GM12878 (cell line): Measurements from ENCODE around the gene PHYH. TPM values are rescaled to one million over a fixed set of nuclear protein-coding genes. Genes with fewer than 3 reads are reported as not detected.

Experiments used
- ATAC-seq: fragments of 200-7000 bp; cut with Tn5 transposase; 3 replicates; pipeline ENCODE4 v1.9.1; 2020; ENCODE audit warnings: mild to moderate bottlenecking, moderate library complexity
- BruUV-seq: library from RNA; stranded (reverse); fragments of 400-500 nt; replicated peaks from 2 replicates; lab custom pipeline; 2021; lab: Mats Ljungman, UMichigan
- CTCF ChIA-PET: fragments of 300-600 bp; sonication (Branson Sonifier 250); formaldehyde crosslinking; extraction: SDS; loops from one replicate; lab custom pipeline; 2021; ENCODE audit warnings: inconsistent platforms; lab: Yijun Ruan, JAX
- POLR2A ChIA-PET: fragments of 350-600 bp; formaldehyde crosslinking; extraction: SDS; loops from one replicate; lab custom pipeline; 2021; ENCODE audit warnings: inconsistent platforms; lab: Charles Lee
- RAD21 ChIA-PET: fragments of 300-600 bp; sonication (Branson Sonifier 250); formaldehyde crosslinking; loops from one replicate; lab custom pipeline; 2023; ENCODE audit warnings: antibody characterized with exemption; ENCODE audit not compliant: unreplicated experiment; lab: Charles Lee
- SMC1A ChIA-PET: fragments of 300-600 bp; sonication (Branson Sonifier 250); formaldehyde crosslinking; loops from one replicate; lab custom pipeline; 2023; ENCODE audit not compliant: unreplicated experiment, uncharacterized antibody; lab: Charles Lee
- DNase-seq: peaks from one replicate; pipeline ENCODE4 v3.0.0-alpha.2; 2011; ENCODE audit warnings: low read depth, low spot score
- FAIRE-seq: peaks from 3 replicates; lab custom pipeline; 2011; peaks lifted over from hg19 to GRCh38; lab: Jason Lieb, UNC
- H2AFZ ChIP-seq: 2 replicates; pipeline ENCODE4 v1.6.0; 2011; ENCODE audit warnings: low read depth, low read length, control low read depth; ENCODE audit not compliant: control insufficient read depth
- H3K27ac ChIP-seq: 2 replicates; pipeline ENCODE4 v1.5.1; 2011; ENCODE audit warnings: control low read depth; ENCODE audit not compliant: control insufficient read depth, insufficient read depth
- H3K27me3 ChIP-seq, 2 experiments: replicated peaks in 1 of 2; 2 replicates each; pipeline versions ENCODE4 v1.6.0 to v1.6.1; 2011; ENCODE audit warnings: low read length in 1 of 2; ENCODE audit not compliant: control insufficient read depth in 2 of 2, insufficient read depth in 2 of 2
- H3K36me3 ChIP-seq, 2 experiments: 2 replicates each; pipeline ENCODE4 v1.5.1; 2011; ENCODE audit warnings: low read length in 1 of 2; ENCODE audit not compliant: control insufficient read depth in 2 of 2, insufficient read depth in 2 of 2
- H3K4me1 ChIP-seq: 2 replicates; pipeline ENCODE4 v1.6.1; 2011; ENCODE audit warnings: mild to moderate bottlenecking, low read length, moderate library complexity, mixed read lengths; ENCODE audit not compliant: control insufficient read depth, insufficient read depth
- H3K4me2 ChIP-seq: 2 replicates; pipeline ENCODE4 v1.6.0; 2011; ENCODE audit warnings: control low read depth; ENCODE audit not compliant: control insufficient read depth, insufficient read depth
- H3K4me3 ChIP-seq: fragments of 200-600 bp; sonication (generic); 2 replicates; pipeline ENCODE4 v1.5.1; 2016
- H3K79me2 ChIP-seq: 2 replicates; pipeline ENCODE4 v1.6.0; 2011; ENCODE audit warnings: low read length; ENCODE audit not compliant: control insufficient read depth, insufficient read depth
- H3K9ac ChIP-seq: 2 replicates; pipeline ENCODE4 v1.8.0; 2011; ENCODE audit warnings: low read length, control low read depth, mixed read lengths; ENCODE audit not compliant: control insufficient read depth, insufficient read depth
- H3K9me3 ChIP-seq: replicated peaks from 3 replicates; pipeline ENCODE4 v1.5.1; 2011; ENCODE audit warnings: mild to moderate bottlenecking, low read length; ENCODE audit not compliant: control insufficient read depth, insufficient read depth
- H4K20me1 ChIP-seq: 2 replicates; pipeline ENCODE4 v1.6.0; 2011; ENCODE audit not compliant: control insufficient read depth, insufficient read depth
- ASH2L ChIP-seq: fragments of 300-600, 200-600 bp; sonication (generic); IDR thresholded peaks from 2 replicates; pipeline ENCODE4 v1.6.1; 2017; ENCODE audit warnings: low read depth, mild to moderate bottlenecking, borderline replicate concordance
- BACH1 ChIP-seq: fragments of 450-650 bp; IDR thresholded peaks from 2 replicates; pipeline ENCODE4 v1.6.1; 2017; ENCODE audit warnings: mild to moderate bottlenecking, borderline replicate concordance
- BCL11A ChIP-seq: IDR thresholded peaks from 2 replicates; pipeline ENCODE4 v1.6.1; 2011; ENCODE audit warnings: low read depth, low read length
- EP300 ChIP-seq, 2 experiments: fragments of 150-350 bp in 1 of 2; IDR thresholded peaks; 2 replicates each; pipeline ENCODE4 v1.6.1; 2011 to 2012; ENCODE audit warnings: low read depth in 2 of 2, low read length in 2 of 2, borderline replicate concordance in 1 of 2, improper control_type of control experiment in 1 of 2, inconsistent platforms in 1 of 2; ENCODE audit not compliant: control insufficient read depth in 1 of 2
- HDGF ChIP-seq: fragments of 450-650 bp; IDR thresholded peaks from 2 replicates; pipeline ENCODE4 v1.6.1; 2016; ENCODE audit warnings: antibody characterized with exemption
- MEF2A ChIP-seq: IDR thresholded peaks from 2 replicates; pipeline ENCODE4 v1.6.1; 2011; ENCODE audit warnings: low read depth, mild to moderate bottlenecking, low read length, moderate library complexity; ENCODE audit not compliant: insufficient read depth
- NBN ChIP-seq: fragments of 450-650 bp; IDR thresholded peaks from 2 replicates; pipeline ENCODE4 v1.6.1; 2016
- POU2F2 ChIP-seq: IDR thresholded peaks from 3 replicates; pipeline ENCODE4 v1.6.1; 2011; ENCODE audit warnings: low read depth, mild to moderate bottlenecking, low read length, borderline replicate concordance
- TCF7 ChIP-seq: IDR thresholded peaks from 2 replicates; pipeline ENCODE4 v1.6.1; 2014; ENCODE audit warnings: antibody characterized with exemption, borderline replicate concordance
- ZNF384 ChIP-seq: IDR thresholded peaks from 2 replicates; pipeline ENCODE4 v1.6.1; 2012; ENCODE audit warnings: low read depth, mild to moderate bottlenecking, low read length, improper control_type of control experiment, borderline replicate concordance
- in situ Hi-C: fragments of 300-500 bp; cut with MboI; formaldehyde crosslinking; loops from 9 replicates; pipeline ENCODE4 v1.14.3; 2018; ENCODE audit warnings: mixed read lengths
- intact Hi-C: fragments of 100-400 bp; cut with micrococcal nuclease; formaldehyde crosslinking; loops from one replicate; pipeline ENCODE4 v1.14.2; 2022; ENCODE audit not compliant: unreplicated experiment
- polyA plus RNA-seq, 11 experiments: library from polyadenylated mRNA; depleted of rRNA in 4 of 11; unstranded in 6 of 11; stranded (reverse) in 5 of 11; fragments of >200 nt; fragmentation: Nextera tagmentation in 4 of 11; fragmentation: Illumina TruSeq in 1 of 11; extraction: Ambion mirVana in 4 of 11; extraction: Trizol in 1 of 11; gene quantifications; 1 replicate in 1 of 11; 2 replicates in 10 of 11; pipeline versions ENCODE4 v1.2.1 to v1.2.3, GENCODE V29; 2011 to 2016; ENCODE audit warnings: inconsistent platforms in 2 of 11, missing spikeins in 2 of 11, low read depth in 1 of 11
- total RNA-seq, 4 experiments: library from RNA; depleted of rRNA in 3 of 4; stranded (reverse); fragments of >200 nt in 3 of 4; fragmentation: Illumina TruSeq in 1 of 4; extraction: Trizol in 1 of 4; gene quantifications; 2 replicates each; pipeline versions ENCODE4 v1.2.1 to v1.2.3, GENCODE V29; 2013 to 2021
- TF ChIP-seq, protein P1 (sequence below): fragments of 450-650 bp; IDR thresholded peaks from 2 replicates; pipeline ENCODE4 v1.6.1; 2017; ENCODE audit warnings: mild to moderate bottlenecking, moderate library complexity
- TF ChIP-seq, protein P2 (sequence below): fragments of 450-650 bp; IDR thresholded peaks from 2 replicates; pipeline ENCODE4 v1.6.1; 2017; ENCODE audit warnings: low read depth, mild to moderate bottlenecking, moderate library complexity
- TF ChIP-seq, protein P3 (sequence below): fragments of 450-650 bp; IDR thresholded peaks from 2 replicates; pipeline ENCODE4 v1.6.1; 2016; ENCODE audit warnings: mild to moderate bottlenecking

PHYH gene
- total and polyA plus RNA-seq, 10 of the 15 experiments (the other 5 are each of a cell fraction or from before 2014, with no cell fraction given) = 3.2 to 10.3 (median 5.0) TPM

DNA sequence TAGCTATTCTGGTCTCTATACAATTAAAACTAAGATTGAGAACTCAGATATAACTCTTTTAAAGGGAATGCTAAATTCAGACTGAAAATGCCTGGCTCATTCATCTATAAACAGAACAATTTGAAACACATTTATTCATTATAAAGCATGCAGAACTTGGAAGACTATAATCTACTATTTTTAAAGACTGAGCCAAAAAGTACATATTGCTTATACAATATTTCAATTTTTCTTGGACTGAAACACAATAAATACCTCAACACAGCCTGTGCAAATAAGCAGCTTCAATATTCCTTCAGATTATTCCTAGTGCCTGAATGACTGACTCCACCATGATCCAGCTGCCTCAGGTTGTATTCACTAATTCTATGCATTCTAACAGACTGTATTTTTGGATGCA lies 15.5 kb upstream of the PHYH start:
- Histone ChIP-seq H3K4me2 (no peak overlapping the region), H3K9me3 (no peaks in the 10 kb centered on the region), H3K9ac (no peak overlapping the region), H3K4me1 (no peaks in the 10 kb centered on the region), H2AFZ (no peak overlapping the region), H3K27ac (no peak overlapping the region), H3K79me2 (no peaks in the 10 kb centered on the region), H3K4me3 (no peak overlapping the region), H3K36me3 (peaks cover 0 to 5% of the 10 kb centered on the region in 2 experiments; a peak in 1 of 4 replicates), H4K20me1 (no peaks in the 10 kb centered on the region), H3K27me3 (no peaks in the 10 kb centered on the region)
- no TSS peak for BruUV-seq
- intact Hi-C loops = no loop called here
- no peak for TF ChIP-seq TCF7
- no peak for TF ChIP-seq HDGF
- no peak for TF ChIP-seq MEF2A
- TF ChIP-seq, protein P1, sequence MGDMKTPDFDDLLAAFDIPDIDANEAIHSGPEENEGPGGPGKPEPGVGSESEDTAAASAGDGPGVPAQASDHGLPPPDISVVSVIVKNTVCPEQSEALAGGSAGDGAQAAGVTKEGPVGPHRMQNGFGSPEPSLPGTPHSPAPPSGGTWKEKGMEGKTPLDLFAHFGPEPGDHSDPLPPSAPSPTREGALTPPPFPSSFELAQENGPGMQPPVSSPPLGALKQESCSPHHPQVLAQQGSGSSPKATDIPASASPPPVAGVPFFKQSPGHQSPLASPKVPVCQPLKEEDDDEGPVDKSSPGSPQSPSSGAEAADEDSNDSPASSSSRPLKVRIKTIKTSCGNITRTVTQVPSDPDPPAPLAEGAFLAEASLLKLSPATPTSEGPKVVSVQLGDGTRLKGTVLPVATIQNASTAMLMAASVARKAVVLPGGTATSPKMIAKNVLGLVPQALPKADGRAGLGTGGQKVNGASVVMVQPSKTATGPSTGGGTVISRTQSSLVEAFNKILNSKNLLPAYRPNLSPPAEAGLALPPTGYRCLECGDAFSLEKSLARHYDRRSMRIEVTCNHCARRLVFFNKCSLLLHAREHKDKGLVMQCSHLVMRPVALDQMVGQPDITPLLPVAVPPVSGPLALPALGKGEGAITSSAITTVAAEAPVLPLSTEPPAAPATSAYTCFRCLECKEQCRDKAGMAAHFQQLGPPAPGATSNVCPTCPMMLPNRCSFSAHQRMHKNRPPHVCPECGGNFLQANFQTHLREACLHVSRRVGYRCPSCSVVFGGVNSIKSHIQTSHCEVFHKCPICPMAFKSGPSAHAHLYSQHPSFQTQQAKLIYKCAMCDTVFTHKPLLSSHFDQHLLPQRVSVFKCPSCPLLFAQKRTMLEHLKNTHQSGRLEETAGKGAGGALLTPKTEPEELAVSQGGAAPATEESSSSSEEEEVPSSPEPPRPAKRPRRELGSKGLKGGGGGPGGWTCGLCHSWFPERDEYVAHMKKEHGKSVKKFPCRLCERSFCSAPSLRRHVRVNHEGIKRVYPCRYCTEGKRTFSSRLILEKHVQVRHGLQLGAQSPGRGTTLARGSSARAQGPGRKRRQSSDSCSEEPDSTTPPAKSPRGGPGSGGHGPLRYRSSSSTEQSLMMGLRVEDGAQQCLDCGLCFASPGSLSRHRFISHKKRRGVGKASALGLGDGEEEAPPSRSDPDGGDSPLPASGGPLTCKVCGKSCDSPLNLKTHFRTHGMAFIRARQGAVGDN = no peak
- TF ChIP-seq ZNF384 = no peak
- TF ChIP-seq BCL11A = no peak
- TF ChIP-seq POU2F2 = no peak
- no peak for TF ChIP-seq ASH2L
- no peak for TF ChIP-seq EP300 (IDR thresholded peaks at IDR 0.05; ENCODE audit: borderline replicate concordance in 1 of 2, control insufficient read depth in 1 of 2, low read depth in 2 of 2, low read length in 2 of 2)
- no peak for TF ChIP-seq BACH1
- TF ChIP-seq, protein P2, sequence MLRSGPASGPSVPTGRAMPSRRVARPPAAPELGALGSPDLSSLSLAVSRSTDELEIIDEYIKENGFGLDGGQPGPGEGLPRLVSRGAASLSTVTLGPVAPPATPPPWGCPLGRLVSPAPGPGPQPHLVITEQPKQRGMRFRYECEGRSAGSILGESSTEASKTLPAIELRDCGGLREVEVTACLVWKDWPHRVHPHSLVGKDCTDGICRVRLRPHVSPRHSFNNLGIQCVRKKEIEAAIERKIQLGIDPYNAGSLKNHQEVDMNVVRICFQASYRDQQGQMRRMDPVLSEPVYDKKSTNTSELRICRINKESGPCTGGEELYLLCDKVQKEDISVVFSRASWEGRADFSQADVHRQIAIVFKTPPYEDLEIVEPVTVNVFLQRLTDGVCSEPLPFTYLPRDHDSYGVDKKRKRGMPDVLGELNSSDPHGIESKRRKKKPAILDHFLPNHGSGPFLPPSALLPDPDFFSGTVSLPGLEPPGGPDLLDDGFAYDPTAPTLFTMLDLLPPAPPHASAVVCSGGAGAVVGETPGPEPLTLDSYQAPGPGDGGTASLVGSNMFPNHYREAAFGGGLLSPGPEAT = no peak
- no peak for TF ChIP-seq NBN
- TF ChIP-seq, protein P3, sequence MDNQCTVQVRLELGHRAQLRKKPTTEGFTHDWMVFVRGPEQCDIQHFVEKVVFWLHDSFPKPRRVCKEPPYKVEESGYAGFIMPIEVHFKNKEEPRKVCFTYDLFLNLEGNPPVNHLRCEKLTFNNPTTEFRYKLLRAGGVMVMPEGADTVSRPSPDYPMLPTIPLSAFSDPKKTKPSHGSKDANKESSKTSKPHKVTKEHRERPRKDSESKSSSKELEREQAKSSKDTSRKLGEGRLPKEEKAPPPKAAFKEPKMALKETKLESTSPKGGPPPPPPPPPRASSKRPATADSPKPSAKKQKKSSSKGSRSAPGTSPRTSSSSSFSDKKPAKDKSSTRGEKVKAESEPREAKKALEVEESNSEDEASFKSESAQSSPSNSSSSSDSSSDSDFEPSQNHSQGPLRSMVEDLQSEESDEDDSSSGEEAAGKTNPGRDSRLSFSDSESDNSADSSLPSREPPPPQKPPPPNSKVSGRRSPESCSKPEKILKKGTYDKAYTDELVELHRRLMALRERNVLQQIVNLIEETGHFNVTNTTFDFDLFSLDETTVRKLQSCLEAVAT = no peak
- in situ Hi-C loops = no loop called here
- POLR2A ChIA-PET = no interaction called here
- FAIRE-seq (no peak), DNase-seq (no peak), ATAC-seq (no peak)
- RAD21 ChIA-PET = no interaction called here
- SMC1A ChIA-PET = interaction anchor here (1.0 kb wide), 1 partner anchor 13 kb away, joined by 3 read pairs; no protein-coding TSS in a partner anchor
- CTCF ChIA-PET = interaction anchor here (0.9 to 2.0 kb wide), 2 partner anchors 12 to 13 kb away, joined by 5 to 6 read pairs; no protein-coding TSS in a partner anchor
